ENCODE data around the gene C15orf61.
A peak's percentile ranks its signal among the peaks of the same experiment; 100 is the strongest.

C15orf61 gene

DNA sequence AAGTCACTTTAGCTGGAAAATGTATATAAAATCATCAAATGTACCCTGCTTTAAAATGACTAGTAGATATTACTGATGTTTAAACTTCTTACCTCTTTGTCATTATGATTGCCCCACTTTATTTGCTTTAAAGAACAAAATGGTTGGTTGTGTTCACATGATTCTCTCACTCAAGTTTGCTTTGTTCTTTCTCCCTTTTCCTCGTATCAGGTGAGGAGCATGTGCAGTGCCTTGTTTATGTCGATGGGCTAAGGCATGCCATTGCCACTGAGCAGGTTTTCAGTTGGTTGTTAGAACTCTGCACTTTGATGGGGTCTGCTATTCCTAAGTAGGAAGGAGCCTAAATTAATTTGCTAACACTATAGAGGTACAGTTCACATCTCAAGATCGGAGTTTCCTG, 26.9 kb downstream of the C15orf61 start:
- DNase-seq: no peak
- Histone ChIP-seq H3K9me3 (ENCODE audit: control insufficient read depth, low read length) (no peaks in the 10 kb centered on the region), H4K8ac (ENCODE audit: low read length) (no peak overlapping the region), H3K4ac (ENCODE audit: low read depth in 1 of 2, low read length in 2 of 2) (no peak overlapping the region), H3K4me1 (ENCODE audit: control insufficient read depth, insufficient read depth, low read depth, low read length) (peaks cover 13% of the 10 kb centered on the region), H3K14ac (ENCODE audit: low read length in 2 of 2) (no peak overlapping the region), H2BK5ac (ENCODE audit: low read depth, low read length, poor library complexity, severe bottlenecking) (no peak overlapping the region), H3K23ac (ENCODE audit: low read length in 2 of 2) (no peak overlapping the region), H3K36me3 (ENCODE audit: control insufficient read depth in 1 of 2, insufficient read depth in 2 of 2, low read depth in 1 of 2, low read length in 2 of 2) (peaks cover 10 to 44% of the 10 kb centered on the region in 2 experiments), H2BK15ac (ENCODE audit: low read depth, poor library complexity, severe bottlenecking) (no peak overlapping the region), H3K4me3 (ENCODE audit: insufficient read depth in 1 of 2, low read depth in 1 of 2, low read length in 2 of 2) (no peak overlapping the region), H2BK120ac (ENCODE audit: low read depth, low read length) (no peak overlapping the region), H3K27ac (ENCODE audit: low read length, poor library complexity, severe bottlenecking) (peak overlapping the region; percentile 9), H3K79me1 (replicated peaks; ENCODE audit: low read length, poor library complexity, severe bottlenecking) (peaks cover 31% of the 10 kb centered on the region), H4K91ac (ENCODE audit: low read length) (no peak overlapping the region), H2AFZ (ENCODE audit: low read depth, low read length) (no peak overlapping the region), H3K18ac (ENCODE audit: low read depth in 1 of 2, low read length in 2 of 2) (no peak overlapping the region), H3K27me3 (ENCODE audit: control insufficient read depth in 1 of 2, insufficient read depth in 1 of 2, low read length in 2 of 2) (no peaks in the 10 kb centered on the region), H3K9ac (ENCODE audit: low read length) (peak overlapping the region; percentile 53), H2BK12ac (ENCODE audit: low read length in 2 of 2) (no peak overlapping the region), H3K4me2 (ENCODE audit: low read length, poor library complexity, severe bottlenecking) (no peak overlapping the region), H2AK5ac (ENCODE audit: low read length, severe bottlenecking) (no peak overlapping the region)
- WGBS: 73% methylated on average over 3 of the region's 3 CpGs

DNA sequence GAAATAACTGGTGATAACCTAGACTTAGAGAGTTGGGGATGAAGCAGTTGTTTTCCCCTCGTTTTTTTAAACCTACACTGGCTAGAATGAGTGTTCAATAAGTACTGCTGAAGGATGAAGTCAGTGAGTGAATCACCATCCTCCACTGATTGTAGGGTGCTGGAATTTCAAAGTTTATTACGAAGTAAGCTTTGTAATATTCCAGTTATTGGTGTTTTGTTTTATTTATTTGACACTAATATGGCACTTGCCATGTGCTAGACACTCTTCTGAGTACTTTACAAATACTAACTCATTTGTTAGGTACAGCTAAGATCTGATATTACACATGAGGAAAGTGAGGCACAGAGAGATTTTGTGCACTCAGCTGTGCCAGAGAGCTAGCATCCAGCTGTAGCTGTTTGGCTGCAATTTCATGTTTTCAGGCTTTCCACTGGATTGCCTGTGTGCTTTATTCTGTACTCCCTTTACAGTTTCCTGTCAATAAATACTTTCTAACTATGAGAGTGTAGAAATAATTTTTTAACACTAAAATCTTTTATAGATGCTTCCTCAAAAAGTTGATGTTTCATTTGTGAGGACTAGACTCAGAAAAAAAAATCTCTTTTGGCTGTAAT, 27.4 kb downstream of the C15orf61 start:
- DNase-seq: peak; percentile 59
- no peak overlapping the region for H2BK15ac ChIP-seq (ENCODE audit: low read depth, poor library complexity, severe bottlenecking)
- peaks cover 10 to 49% of the 10 kb centered on the region in 2 experiments for H3K36me3 ChIP-seq (ENCODE audit: control insufficient read depth in 1 of 2, insufficient read depth in 2 of 2, low read depth in 1 of 2, low read length in 2 of 2)
- peaks cover 9% of the 10 kb centered on the region for H3K4me1 ChIP-seq (ENCODE audit: control insufficient read depth, insufficient read depth, low read depth, low read length)
- no peaks in the 10 kb centered on the region for H3K27me3 ChIP-seq (ENCODE audit: control insufficient read depth in 1 of 2, insufficient read depth in 1 of 2, low read length in 2 of 2)
- WGBS: 50% methylated on average over 1 of the region's 2 CpGs
- H4K8ac ChIP-seq (ENCODE audit: low read length): no peak overlapping the region
- H3K9ac ChIP-seq (ENCODE audit: low read length): peak overlapping the region; percentile 53
- H2BK5ac ChIP-seq (ENCODE audit: low read depth, low read length, poor library complexity, severe bottlenecking): no peak overlapping the region
- peak overlapping the region; percentile 43 for H3K27ac ChIP-seq (ENCODE audit: low read length, poor library complexity, severe bottlenecking)
- no peak overlapping the region for H2AFZ ChIP-seq (ENCODE audit: low read depth, low read length)
- no peak overlapping the region for H2BK120ac ChIP-seq (ENCODE audit: low read depth, low read length)
- H2AK5ac ChIP-seq (ENCODE audit: low read length, severe bottlenecking): no peak overlapping the region
- no peak overlapping the region for H3K4ac ChIP-seq (ENCODE audit: low read depth in 1 of 2, low read length in 2 of 2)
- no peak overlapping the region for H3K4me2 ChIP-seq (ENCODE audit: low read length, poor library complexity, severe bottlenecking)
- no peak overlapping the region for H4K91ac ChIP-seq (ENCODE audit: low read length)
- H2BK12ac ChIP-seq (ENCODE audit: low read length in 2 of 2): no peak overlapping the region
- H3K14ac ChIP-seq (ENCODE audit: low read length in 2 of 2): no peak overlapping the region
- H3K79me1 ChIP-seq (replicated peaks; ENCODE audit: low read length, poor library complexity, severe bottlenecking): peaks cover 34% of the 10 kb centered on the region
- no peak overlapping the region for H3K18ac ChIP-seq (ENCODE audit: low read depth in 1 of 2, low read length in 2 of 2)
- H3K4me3 ChIP-seq (ENCODE audit: insufficient read depth in 1 of 2, low read depth in 1 of 2, low read length in 2 of 2): peak overlapping the region in 1 of 2 experiments; percentile 3
- H3K9me3 ChIP-seq (ENCODE audit: control insufficient read depth, low read length): no peaks in the 10 kb centered on the region
- H3K23ac ChIP-seq (ENCODE audit: low read length in 2 of 2): no peak overlapping the region

DNA sequence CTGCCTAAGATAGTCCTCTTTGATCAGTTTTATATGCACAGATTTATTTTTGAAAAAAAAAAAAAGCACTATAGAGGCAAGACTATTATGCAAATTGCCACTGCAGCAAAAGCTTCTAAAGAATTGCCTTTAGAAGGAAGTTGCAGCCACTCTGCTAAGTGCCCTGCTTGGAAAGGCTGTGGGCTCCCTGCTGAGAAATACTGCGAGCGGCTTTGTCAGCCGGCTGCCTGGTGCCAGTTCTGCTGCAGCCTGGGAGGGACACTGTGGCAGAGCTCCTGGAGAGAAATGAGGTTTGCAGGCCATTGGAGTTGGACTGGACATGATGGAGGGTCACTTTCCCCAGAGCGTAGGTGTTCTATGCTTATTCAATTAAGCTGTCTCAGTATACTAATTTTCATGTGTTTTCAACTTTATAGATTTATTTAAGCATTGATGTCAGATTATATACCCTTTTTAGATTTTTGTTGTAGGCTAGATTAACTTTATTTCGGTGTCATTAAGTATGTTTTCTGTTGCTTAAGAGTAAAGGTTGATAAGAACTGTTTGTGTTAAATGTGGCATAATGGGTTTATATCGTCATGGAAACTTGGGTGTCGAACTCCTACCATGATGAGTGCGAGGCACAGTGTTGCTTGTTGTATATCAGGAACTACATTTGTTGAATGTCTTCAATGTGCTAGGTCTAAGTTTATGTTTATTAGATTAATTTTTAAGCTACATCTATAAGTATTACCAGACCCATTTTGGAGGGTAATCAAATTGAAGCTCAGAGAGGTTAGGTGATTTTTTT, 28.1 kb downstream of the C15orf61 start:
- Histone ChIP-seq H3K23ac (ENCODE audit: low read length in 2 of 2) (no peak overlapping the region), H3K9me3 (ENCODE audit: control insufficient read depth, low read length) (no peaks in the 10 kb centered on the region), H4K8ac (ENCODE audit: low read length) (no peak overlapping the region), H2BK5ac (ENCODE audit: low read depth, low read length, poor library complexity, severe bottlenecking) (no peak overlapping the region), H2AFZ (ENCODE audit: low read depth, low read length) (no peak overlapping the region), H3K27me3 (ENCODE audit: control insufficient read depth in 1 of 2, insufficient read depth in 1 of 2, low read length in 2 of 2) (no peaks in the 10 kb centered on the region), H3K4me2 (ENCODE audit: low read length, poor library complexity, severe bottlenecking) (peak overlapping the region; percentile 41), H2BK12ac (ENCODE audit: low read length in 2 of 2) (no peak overlapping the region), H3K4me1 (ENCODE audit: control insufficient read depth, insufficient read depth, low read depth, low read length) (peaks cover 4% of the 10 kb centered on the region), H3K18ac (ENCODE audit: low read depth in 1 of 2, low read length in 2 of 2) (no peak overlapping the region), H3K4me3 (ENCODE audit: insufficient read depth in 1 of 2, low read depth in 1 of 2, low read length in 2 of 2) (no peak overlapping the region), H3K79me1 (replicated peaks; ENCODE audit: low read length, poor library complexity, severe bottlenecking) (peaks cover 33% of the 10 kb centered on the region), H3K36me3 (ENCODE audit: control insufficient read depth in 1 of 2, insufficient read depth in 2 of 2, low read depth in 1 of 2, low read length in 2 of 2) (peaks cover 10 to 49% of the 10 kb centered on the region in 2 experiments), H2BK120ac (ENCODE audit: low read depth, low read length) (no peak overlapping the region), H3K14ac (ENCODE audit: low read length in 2 of 2) (no peak overlapping the region), H3K9ac (ENCODE audit: low read length) (peak overlapping the region; percentile 53), H2BK15ac (ENCODE audit: low read depth, poor library complexity, severe bottlenecking) (no peak overlapping the region), H3K4ac (ENCODE audit: low read depth in 1 of 2, low read length in 2 of 2) (no peak overlapping the region), H4K91ac (ENCODE audit: low read length) (no peak overlapping the region), H2AK5ac (ENCODE audit: low read length, severe bottlenecking) (no peak overlapping the region), H3K27ac (ENCODE audit: low read length, poor library complexity, severe bottlenecking) (peak overlapping the region; percentile 4)
- 63% methylated on average over 7 of the region's 8 CpGs for WGBS
- DNase-seq: peak; percentile 24

DNA sequence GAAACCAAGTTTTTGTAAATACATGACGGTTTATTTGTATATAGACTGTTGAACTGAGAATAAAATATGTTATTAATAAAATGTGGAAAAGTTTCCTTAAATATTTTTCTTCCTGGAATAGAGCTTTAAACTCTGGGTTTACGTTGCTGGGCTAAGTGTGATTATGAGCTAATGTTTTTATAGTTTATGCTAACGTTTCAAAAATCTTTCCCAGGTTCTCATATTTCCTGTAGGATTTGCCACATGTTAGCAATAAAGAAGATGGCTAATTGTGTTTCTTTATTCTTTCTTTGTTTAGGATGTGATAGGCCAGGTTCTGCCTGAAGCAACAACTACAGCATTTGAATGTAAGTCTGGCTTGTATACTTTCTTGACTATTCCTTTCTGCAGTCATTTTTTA, 28.8 kb downstream of the C15orf61 start:
- Histone ChIP-seq H2BK120ac (ENCODE audit: low read depth, low read length) (no peak overlapping the region), H3K9ac (ENCODE audit: low read length) (no peak overlapping the region), H3K27ac (ENCODE audit: low read length, poor library complexity, severe bottlenecking) (no peak overlapping the region), H3K4me1 (ENCODE audit: control insufficient read depth, insufficient read depth, low read depth, low read length) (peaks cover 4% of the 10 kb centered on the region), H2BK15ac (ENCODE audit: low read depth, poor library complexity, severe bottlenecking) (no peak overlapping the region), H3K9me3 (ENCODE audit: control insufficient read depth, low read length) (no peaks in the 10 kb centered on the region), H3K4me3 (ENCODE audit: insufficient read depth in 1 of 2, low read depth in 1 of 2, low read length in 2 of 2) (no peak overlapping the region), H4K8ac (ENCODE audit: low read length) (no peak overlapping the region), H3K4me2 (ENCODE audit: low read length, poor library complexity, severe bottlenecking) (no peak overlapping the region), H2AFZ (ENCODE audit: low read depth, low read length) (no peak overlapping the region), H2AK5ac (ENCODE audit: low read length, severe bottlenecking) (no peak overlapping the region), H2BK5ac (ENCODE audit: low read depth, low read length, poor library complexity, severe bottlenecking) (no peak overlapping the region), H3K14ac (ENCODE audit: low read length in 2 of 2) (no peak overlapping the region), H2BK12ac (ENCODE audit: low read length in 2 of 2) (no peak overlapping the region), H3K36me3 (ENCODE audit: control insufficient read depth in 1 of 2, insufficient read depth in 2 of 2, low read depth in 1 of 2, low read length in 2 of 2) (peaks cover 9 to 54% of the 10 kb centered on the region in 2 experiments), H3K79me1 (replicated peaks; ENCODE audit: low read length, poor library complexity, severe bottlenecking) (peaks cover 30% of the 10 kb centered on the region), H3K4ac (ENCODE audit: low read depth in 1 of 2, low read length in 2 of 2) (no peak overlapping the region), H3K27me3 (ENCODE audit: control insufficient read depth in 1 of 2, insufficient read depth in 1 of 2, low read length in 2 of 2) (no peaks in the 10 kb centered on the region), H4K91ac (ENCODE audit: low read length) (no peak overlapping the region), H3K23ac (ENCODE audit: low read length in 2 of 2) (no peak overlapping the region), H3K18ac (ENCODE audit: low read depth in 1 of 2, low read length in 2 of 2) (no peak overlapping the region)
- WGBS: 71% methylated on average over 2 of the region's 3 CpGs
- DNase-seq: no peak
